Heart right ventricle (tissue), 16 donors: ENCODE data around the gene KSR1. TPM values are rescaled to one million over a fixed set of nuclear protein-coding genes. Genes with fewer than 3 reads are reported as not detected.
A peak's percentile ranks its signal among the peaks of the same experiment; 100 is the strongest.
"Not testable (repeated sequence)": the region's sequence is repeated elsewhere in the genome, so short reads cannot be mapped to it uniquely, and the experiment has no call there.

Experiments
- ATAC-seq, 8 donors: fragments of 200-7000 bp; cut with Tn5 transposase; one replicate each; pipeline ENCODE4 v1.9.1; 2020; ENCODE audit warnings: mild to moderate bottlenecking in 8 of 8, moderate library complexity in 8 of 8, moderate number of reproducible peaks in 1 of 8
- DNase-seq, 2 donors: peaks; one replicate each; pipeline ENCODE4 v3.0.0-alpha.2; 2020
- H3K27ac ChIP-seq, 10 donors: fragments of 200-600 bp; sonication (generic) in 2 of 10; one replicate each; pipeline versions ENCODE4 v1.5.0 to v1.8.0; 2020 to 2022; ENCODE audit warnings: mild to moderate bottlenecking in 3 of 10
- H3K27me3 ChIP-seq, 7 donors: fragments of 200-600 bp; one replicate each; pipeline ENCODE4 v1.8.0; 2021 to 2022; ENCODE audit warnings: mild to moderate bottlenecking in 2 of 7
- H3K36me3 ChIP-seq, 9 donors: fragments of 200-600 bp; sonication (generic) in 1 of 9; one replicate each; pipeline versions ENCODE4 v1.5.0 to v1.8.0; 2020 to 2022; ENCODE audit warnings: mild to moderate bottlenecking in 2 of 9
- H3K4me1 ChIP-seq, 9 donors: fragments of 200-600 bp; sonication (generic) in 1 of 9; one replicate each; pipeline versions ENCODE4 v1.5.0 to v1.8.0; 2020 to 2022; ENCODE audit warnings: mild to moderate bottlenecking in 4 of 9
- H3K4me3 ChIP-seq, 10 donors: fragments of 200-600 bp; sonication (generic) in 2 of 10; one replicate each; pipeline versions ENCODE4 v1.5.0 to v1.8.0; 2020 to 2022; ENCODE audit warnings: mild to moderate bottlenecking in 7 of 10, moderate library complexity in 2 of 10
- H3K9me3 ChIP-seq, 11 donors: fragments of 200-600 bp in 10 of 11; sonication (generic) in 2 of 11; one replicate each; pipeline versions ENCODE4 v1.5.0 to v1.8.0; 2013 to 2022; ENCODE audit warnings: mild to moderate bottlenecking in 2 of 11, control low read depth in 1 of 11, moderate library complexity in 1 of 11
- WGBS, 2 donors: extraction: QIAGEN DNeasy Blood & Tissue Kit; methylation state at CpG; one replicate each; pipeline ENCODE4 v1.1.7; 2013; ENCODE audit warnings: inconsistent platforms in 1 of 2; 5-methylcytosine and 5-hydroxymethylcytosine counted together
- intact Hi-C, 10 donors: fragments of 100-400 bp; cut with DNase I; formaldehyde crosslinking; loops; one replicate each; pipeline versions ENCODE4 v1.11.1 to v1.14.2; 2022
- polyA plus RNA-seq, 2 donors: library from polyadenylated mRNA; stranded (reverse); fragments of 200-250 nt; gene quantifications; one replicate each; pipeline ENCODE4 v1.2.3, GENCODE V29; 2013
- total RNA-seq, 10 donors: library from RNA; stranded (reverse); fragmentation: NEBNext Ultra II Directional in 3 of 10; extraction: Animal tissue kit (Norgen Biotek cat#: 25700) in 3 of 10; gene quantifications; one replicate each; pipeline versions ENCODE4 v1.2.1 to v1.2.4, GENCODE V29; 2021 to 2023
- TF ChIP-seq, protein P1 (sequence below), 9 donors: fragments of 200-600 bp; sonication (generic) in 2 of 9; IDR thresholded peaks; one replicate each; pipeline versions ENCODE4 v1.5.0 to v1.8.0; 2021 to 2022; ENCODE audit warnings: antibody characterized with exemption in 9 of 9, mild to moderate bottlenecking in 5 of 9, moderate library complexity in 1 of 9
- donor health status: Arrhythmogenic right ventricular cardiomyopathy.
- donor health status: ischemic (EF 13 %, LVEDD 7.1; RV severe dilation, severe dysfunction).
- donor health status: healthy with polysubstance abuse.
- donor health status: DM: no; HTN: yes; CAD: no.
- donor health status: DM: no; HTN: no; CAD: no.
- donor health status: ischemic (EF 25% LVEDD 6.9; RV normal size, moderate dysfunction).
- donor health status: ischemic (EF 25% LVEDD 5.7; RV mildly dilated, moderate dysfunction).
- donor health status: healthy.
- donor health status: DM: yes; HTN: yes; CAD: no.
- donor health status: Ischemic cardiomyopathy.
- donor health status: ischemic (EF 35%, LVEDD 5.7; RV mildly dilated, moderate dysfunction).
- donor health status: nonischemic (EF 11% LVEDD 7.7; RV severe dilation, severe dysfunction).
- donor health status: DM: yes; HTN: yes; CAD: no.
- donor health status: PGD.
- donor health status: ischemic (EF 29% LVEDD 5.4; RV normal size, mild dysfunction).
- donor health status: nonischemic (EF 23%, LVEDD 6.1; RV moderate dilation, normal function).

KSR1 gene
- total and polyA plus RNA-seq, 12 donors: 5.6 to 19.6 (median 8.6) TPM

DNA sequence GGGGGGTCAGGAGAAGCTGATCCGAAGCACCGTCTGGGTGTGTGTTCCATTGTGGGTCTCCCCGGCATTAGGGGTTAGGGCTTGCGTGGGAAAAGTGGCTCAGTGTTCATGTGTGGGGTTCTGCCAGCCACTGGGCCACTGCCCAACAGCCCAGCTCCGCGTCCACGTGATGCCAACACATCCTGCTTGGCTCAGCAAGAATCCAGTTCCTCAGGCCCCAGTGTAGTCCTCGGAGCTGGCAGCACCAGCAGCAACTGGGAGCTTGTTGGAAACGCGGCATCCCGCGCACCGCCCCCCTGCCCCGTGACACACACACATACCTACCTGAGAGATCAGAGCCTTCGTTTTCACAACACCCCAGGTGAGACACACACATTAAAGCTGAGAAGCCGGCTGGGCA is 193.7 kb downstream of the KSR1 start:
- no peaks in the 10 kb centered on the region for H3K9me3 ChIP-seq
- peaks cover 0 to 27% (median 5%) of the 10 kb centered on the region in 9 donors for H3K4me1 ChIP-seq
- H3K27me3 ChIP-seq: peaks cover 0 to 2% (median 0%) of the 10 kb centered on the region in 7 donors
- peak in 1 of 2 donors; percentile 46 for DNase-seq
- ATAC-seq: peak in 7 of 8 donors; percentile 38 to 60 (median 53)
- intact Hi-C loops: loop anchor here (2.0 to 10.0 kb wide), 14 partner anchors 39 to 418 kb away; partner anchors contain the start of gene KSR1 (in 1 of the 10)
- H3K4me3 ChIP-seq: no peak overlapping the region
- H3K36me3 ChIP-seq: peaks cover 0 to 33% (median 0%) of the 10 kb centered on the region in 9 donors
- TF ChIP-seq, protein P1, sequence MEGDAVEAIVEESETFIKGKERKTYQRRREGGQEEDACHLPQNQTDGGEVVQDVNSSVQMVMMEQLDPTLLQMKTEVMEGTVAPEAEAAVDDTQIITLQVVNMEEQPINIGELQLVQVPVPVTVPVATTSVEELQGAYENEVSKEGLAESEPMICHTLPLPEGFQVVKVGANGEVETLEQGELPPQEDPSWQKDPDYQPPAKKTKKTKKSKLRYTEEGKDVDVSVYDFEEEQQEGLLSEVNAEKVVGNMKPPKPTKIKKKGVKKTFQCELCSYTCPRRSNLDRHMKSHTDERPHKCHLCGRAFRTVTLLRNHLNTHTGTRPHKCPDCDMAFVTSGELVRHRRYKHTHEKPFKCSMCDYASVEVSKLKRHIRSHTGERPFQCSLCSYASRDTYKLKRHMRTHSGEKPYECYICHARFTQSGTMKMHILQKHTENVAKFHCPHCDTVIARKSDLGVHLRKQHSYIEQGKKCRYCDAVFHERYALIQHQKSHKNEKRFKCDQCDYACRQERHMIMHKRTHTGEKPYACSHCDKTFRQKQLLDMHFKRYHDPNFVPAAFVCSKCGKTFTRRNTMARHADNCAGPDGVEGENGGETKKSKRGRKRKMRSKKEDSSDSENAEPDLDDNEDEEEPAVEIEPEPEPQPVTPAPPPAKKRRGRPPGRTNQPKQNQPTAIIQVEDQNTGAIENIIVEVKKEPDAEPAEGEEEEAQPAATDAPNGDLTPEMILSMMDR (IDR thresholded peaks at IDR 0.05): no peak
- peak overlapping the region in 1 of 10 donors; percentile 14 for H3K27ac ChIP-seq
- WGBS, 2 donors: 82 to 86% methylated on average over 16 of the region's 16 CpGs

GRCh38 chr17:27650836-27651235 is 194.6 kb downstream of the KSR1 start:
- no peak for ATAC-seq
- Histone ChIP-seq H3K9me3 (no peaks in the 10 kb centered on the region), H3K4me1 (peaks cover 0 to 26% (median 5%) of the 10 kb centered on the region in 9 donors), H3K27ac (no peak overlapping the region), H3K36me3 (peaks cover 0 to 32% (median 0%) of the 10 kb centered on the region in 9 donors), H3K27me3 (peaks cover 0 to 6% (median 0%) of the 10 kb centered on the region in 7 donors), H3K4me3 (no peak overlapping the region)
- 86 to 88% methylated on average over 11 of the region's 11 CpGs for WGBS, 2 donors
- intact Hi-C loops: loop anchor here in 9 of 10 donors (1.0 to 10.0 kb wide), 14 partner anchors 40 to 419 kb away; partner anchors contain the start of gene KSR1 (in 1 of the 9)
- no peak for DNase-seq
- TF ChIP-seq, protein P1 (IDR thresholded peaks at IDR 0.05): no peak

- Histone ChIP-seq H3K4me3 (no peak overlapping the region), H3K27me3 (peaks cover 0 to 6% (median 0%) of the 10 kb centered on the region in 7 donors), H3K27ac (no peak overlapping the region), H3K9me3 (no peaks in the 10 kb centered on the region), H3K4me1 (peaks cover 0 to 26% (median 5%) of the 10 kb centered on the region in 9 donors), H3K36me3 (peaks cover 0 to 24% (median 0%) of the 10 kb centered on the region in 9 donors)
- TF ChIP-seq, protein P1 (IDR thresholded peaks at IDR 0.05): peak; percentile 83 to 95 (median 91)
- intact Hi-C loops: loop anchor here in 9 of 10 donors (1.0 to 10.0 kb wide), 14 partner anchors 41 to 419 kb away; partner anchors contain the start of gene KSR1 (in 1 of the 9)
- ATAC-seq (peak; percentile 40 to 61 (median 54)), DNase-seq (peak; percentile 64 to 67)
- 45 to 48% methylated on average over 16 of the region's 16 CpGs for WGBS, 2 donors
These were observed 195.4 kb downstream of the KSR1 start for GRCh38 chr17:27651411-27652345.

- not testable (repeated sequence) for H3K27ac ChIP-seq, H3K9me3 ChIP-seq, DNase-seq, ATAC-seq, H3K27me3 ChIP-seq, H3K36me3 ChIP-seq, H3K4me3 ChIP-seq
- H3K4me1 ChIP-seq: peaks cover 0 to 17% (median 0%) of the 10 kb centered on the region in 9 donors
- intact Hi-C loops: loop anchor here in 7 of 10 donors (2.0 to 10.0 kb wide), 10 partner anchors 49 to 421 kb away; partner anchors contain the start of gene KSR1 (in 1 of the 7)
- WGBS, 2 donors: 78 to 81% methylated on average over 8 to 9 of the region's 9 CpGs
These were observed 197.3 kb downstream of the KSR1 start for GRCh38 chr17:27653449-27653971.
